Fibroblast of lung (primary cell): ENCODE data around the gene VAMP3. TPM values are rescaled to one million over a fixed set of nuclear protein-coding genes. Genes with fewer than 3 reads are reported as not detected.

Source experiments
- DNase-seq, 2 donors: peaks; one replicate each; pipeline versions ENCODE4 v3.0.0 to v3.0.0-alpha.2; 2010; ENCODE audit warnings: low read depth in 2 of 2
- H2AFZ ChIP-seq: 2 replicates; pipeline ENCODE4 v1.5.1; 2012; ENCODE audit warnings: low read length, control low read depth, inconsistent platforms
- H3K27ac ChIP-seq: 2 replicates; pipeline ENCODE4 v1.5.1; 2011; ENCODE audit warnings: low read length, control low read depth; ENCODE audit not compliant: insufficient read depth
- H3K27me3 ChIP-seq: 2 replicates; pipeline ENCODE4 v1.5.1; 2011; ENCODE audit warnings: mild to moderate bottlenecking, low read length; ENCODE audit not compliant: control insufficient read depth, insufficient read depth
- H3K36me3 ChIP-seq: 2 replicates; pipeline ENCODE4 v1.5.1; 2011; ENCODE audit warnings: low read length; ENCODE audit not compliant: control insufficient read depth, insufficient read depth
- H3K4me1 ChIP-seq: 2 replicates; pipeline ENCODE4 v1.5.1; 2011; ENCODE audit warnings: low read length; ENCODE audit not compliant: control insufficient read depth, insufficient read depth; ENCODE audit errors: extremely low read depth
- H3K4me2 ChIP-seq: 2 replicates; pipeline ENCODE4 v1.5.1; 2011; ENCODE audit warnings: low read length, control low read depth; ENCODE audit not compliant: insufficient read depth; ENCODE audit errors: extremely low read depth
- H3K4me3 ChIP-seq, 4 experiments: fragments of 200-600 bp in 1 of 4; sonication (generic) in 1 of 4; replicated peaks in 1 of 4; 2 replicates each; pipeline ENCODE4 v1.5.1; 2011 to 2016; ENCODE audit warnings: low read length in 4 of 4, low read depth in 3 of 4, mild to moderate bottlenecking in 3 of 4, control low read depth in 2 of 4, inconsistent platforms in 1 of 4, mixed read lengths in 1 of 4; ENCODE audit not compliant: insufficient read depth in 1 of 4; ENCODE audit errors: control extremely low read depth in 1 of 4
- H3K79me2 ChIP-seq: 2 replicates; pipeline ENCODE4 v1.5.1; 2012; ENCODE audit warnings: mild to moderate bottlenecking, low read length, inconsistent platforms; ENCODE audit not compliant: control insufficient read depth, insufficient read depth
- H3K9ac ChIP-seq: 2 replicates; pipeline ENCODE4 v1.5.1; 2011; ENCODE audit warnings: mild to moderate bottlenecking, low read length, control low read depth; ENCODE audit not compliant: insufficient read depth
- H3K9me3 ChIP-seq: 2 replicates; pipeline ENCODE4 v1.5.1; 2012; ENCODE audit warnings: low read depth, low read length; ENCODE audit not compliant: control insufficient read depth, insufficient read depth
- H4K20me1 ChIP-seq: 2 replicates; pipeline ENCODE4 v1.5.1; 2011; ENCODE audit warnings: low read length; ENCODE audit not compliant: control insufficient read depth, insufficient read depth; ENCODE audit errors: extremely low read depth
- EZH2 ChIP-seq: IDR thresholded peaks from 2 replicates; pipeline ENCODE4 v1.5.1; 2012; ENCODE audit warnings: low read length, control low read depth, mild to moderate bottlenecking; ENCODE audit errors: missing control alignments
- polyA plus RNA-seq, 2 donors: library from polyadenylated mRNA; depleted of rRNA in 1 of 2; stranded (reverse) in 1 of 2; unstranded in 1 of 2; fragments of >200 nt; gene quantifications; 2 replicates each; pipeline ENCODE4 v1.2.1, GENCODE V29; 2011 to 2012; ENCODE audit warnings: missing spikeins in 1 of 2
- total RNA-seq: library from RNA; depleted of rRNA; stranded (reverse); fragments of >200 nt; gene quantifications from 2 replicates; pipeline ENCODE4 v1.2.1, GENCODE V29; 2014
- TF ChIP-seq, protein P1 (sequence below), 2 donors: IDR thresholded peaks in 1 of 2; conservative IDR thresholded peaks in 1 of 2; 1 replicate in 1 of 2; 2 replicates in 1 of 2; pipeline ENCODE4 v1.5.1; 2011 to 2012; ENCODE audit warnings: low read length in 2 of 2, control low read depth in 1 of 2, inconsistent platforms in 1 of 2, low read depth in 1 of 2, mild to moderate bottlenecking in 1 of 2

VAMP3 gene
- total and polyA plus RNA-seq, 2 donors (not counting 1 experiment from before 2014, with no cell fraction given): 106 to 257 TPM

DNA sequence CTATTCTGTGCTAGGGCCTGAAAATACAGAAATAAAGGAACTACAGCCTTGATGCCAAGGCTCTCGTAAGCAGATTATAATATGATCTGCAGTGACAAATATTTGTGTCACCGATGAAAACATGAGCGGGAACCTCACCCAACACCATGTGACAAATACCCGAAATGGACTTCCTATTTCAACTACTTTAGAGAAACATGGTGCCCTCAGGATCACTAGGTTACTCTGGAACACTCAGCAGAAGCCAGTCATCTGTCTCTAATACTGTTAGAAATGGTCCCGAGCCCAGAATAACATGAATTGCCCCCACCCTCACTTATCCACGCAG lies 463 bp upstream of the VAMP3 start:
- Histone ChIP-seq H3K4me2 (peak overlapping the region; percentile 94), H3K79me2 (peaks cover 30% of the 10 kb centered on the region), H3K4me3 (peak overlapping the region; percentile 82 to 87 (median 84)), H4K20me1 (no peaks in the 10 kb centered on the region), H3K9ac (peak overlapping the region; percentile 60), H3K9me3 (no peaks in the 10 kb centered on the region), H3K27me3 (no peaks in the 10 kb centered on the region), H3K36me3 (no peaks in the 10 kb centered on the region), H3K27ac (peak overlapping the region; percentile 78), H2AFZ (peak overlapping the region; percentile 100), H3K4me1 (no peaks in the 10 kb centered on the region)
- no peak for TF ChIP-seq EZH2
- TF ChIP-seq, protein P1, sequence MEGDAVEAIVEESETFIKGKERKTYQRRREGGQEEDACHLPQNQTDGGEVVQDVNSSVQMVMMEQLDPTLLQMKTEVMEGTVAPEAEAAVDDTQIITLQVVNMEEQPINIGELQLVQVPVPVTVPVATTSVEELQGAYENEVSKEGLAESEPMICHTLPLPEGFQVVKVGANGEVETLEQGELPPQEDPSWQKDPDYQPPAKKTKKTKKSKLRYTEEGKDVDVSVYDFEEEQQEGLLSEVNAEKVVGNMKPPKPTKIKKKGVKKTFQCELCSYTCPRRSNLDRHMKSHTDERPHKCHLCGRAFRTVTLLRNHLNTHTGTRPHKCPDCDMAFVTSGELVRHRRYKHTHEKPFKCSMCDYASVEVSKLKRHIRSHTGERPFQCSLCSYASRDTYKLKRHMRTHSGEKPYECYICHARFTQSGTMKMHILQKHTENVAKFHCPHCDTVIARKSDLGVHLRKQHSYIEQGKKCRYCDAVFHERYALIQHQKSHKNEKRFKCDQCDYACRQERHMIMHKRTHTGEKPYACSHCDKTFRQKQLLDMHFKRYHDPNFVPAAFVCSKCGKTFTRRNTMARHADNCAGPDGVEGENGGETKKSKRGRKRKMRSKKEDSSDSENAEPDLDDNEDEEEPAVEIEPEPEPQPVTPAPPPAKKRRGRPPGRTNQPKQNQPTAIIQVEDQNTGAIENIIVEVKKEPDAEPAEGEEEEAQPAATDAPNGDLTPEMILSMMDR (conservative IDR thresholded peaks at IDR 0.05 in 1 of 2, IDR thresholded peaks at IDR 0.05 in 1 of 2; ENCODE audit: low read depth in 1 of 2, low read length in 2 of 2): no peak
- DNase-seq: no peak

DNA sequence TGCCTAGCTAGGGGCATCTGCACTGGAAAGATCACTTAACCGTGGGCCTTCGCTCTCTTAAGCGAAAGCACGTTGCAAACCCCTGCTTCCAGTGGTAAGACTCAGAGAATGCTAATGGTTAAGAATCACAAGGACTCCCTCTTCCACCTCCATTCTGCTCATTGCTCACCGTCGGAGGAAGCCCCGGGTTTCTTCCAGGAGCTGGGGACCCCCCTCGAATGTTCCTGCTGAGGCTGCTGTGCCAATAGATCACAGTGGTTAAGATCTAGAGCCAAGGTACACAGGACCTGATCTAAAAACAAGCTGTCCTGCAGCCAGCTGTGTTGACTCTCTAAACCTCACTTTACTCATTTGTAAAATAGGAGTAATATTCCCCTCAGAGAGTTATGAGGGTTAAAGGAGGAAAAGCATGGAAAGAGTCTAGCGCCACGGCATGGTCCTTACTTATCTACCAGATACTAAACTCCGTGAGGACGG lies 765 bp downstream of the VAMP3 start:
- no peak for DNase-seq
- H3K9me3 ChIP-seq: no peaks in the 10 kb centered on the region
- peak overlapping the region; percentile 78 for H3K27ac ChIP-seq
- no peaks in the 10 kb centered on the region for H3K27me3 ChIP-seq
- no peaks in the 10 kb centered on the region for H3K36me3 ChIP-seq
- no peak overlapping the region for H2AFZ ChIP-seq
- H3K4me3 ChIP-seq: peak overlapping the region; percentile 83 to 96 (median 85)
- H3K4me2 ChIP-seq: peak overlapping the region; percentile 87
- H3K9ac ChIP-seq: peak overlapping the region; percentile 89
- no peaks in the 10 kb centered on the region for H4K20me1 ChIP-seq
- H3K79me2 ChIP-seq: peaks cover 34% of the 10 kb centered on the region
- TF ChIP-seq, protein P1 (conservative IDR thresholded peaks at IDR 0.05 in 1 of 2, IDR thresholded peaks at IDR 0.05 in 1 of 2; ENCODE audit: low read depth in 1 of 2, low read length in 2 of 2): no peak
- no peak for TF ChIP-seq EZH2
- no peaks in the 10 kb centered on the region for H3K4me1 ChIP-seq

DNA sequence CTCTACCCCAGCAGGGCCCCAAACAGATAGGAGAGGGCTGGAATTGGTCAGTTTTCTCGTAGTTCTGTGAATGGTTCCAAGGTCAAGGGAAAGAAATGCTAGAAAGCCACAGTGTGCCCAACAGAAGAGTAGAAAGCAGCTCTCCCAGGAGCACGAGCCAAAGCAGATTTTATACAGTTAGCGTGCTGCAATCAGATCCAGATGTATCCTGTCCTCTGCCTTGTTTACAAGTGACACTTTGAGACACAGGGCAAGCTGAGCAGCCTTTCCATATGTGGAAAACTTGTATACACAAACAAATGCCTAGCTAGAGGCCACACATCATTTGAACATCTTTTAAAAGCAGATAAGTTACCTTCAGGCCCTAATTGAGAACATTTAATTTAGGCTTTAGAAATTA lies 6.5 kb downstream of the VAMP3 start:
- DNase-seq: peak in 1 of 2 donors; percentile 10
- Histone ChIP-seq H3K27ac (no peak overlapping the region), H3K9ac (no peak overlapping the region), H2AFZ (no peak overlapping the region), H3K4me3 (no peak overlapping the region), H3K27me3 (no peaks in the 10 kb centered on the region), H3K4me2 (no peak overlapping the region), H4K20me1 (no peaks in the 10 kb centered on the region), H3K4me1 (peaks cover 2% of the 10 kb centered on the region), H3K9me3 (no peaks in the 10 kb centered on the region), H3K79me2 (peaks cover 24% of the 10 kb centered on the region), H3K36me3 (peaks cover 13% of the 10 kb centered on the region)
- no peak for TF ChIP-seq EZH2
- TF ChIP-seq, protein P1 (conservative IDR thresholded peaks at IDR 0.05 in 1 of 2, IDR thresholded peaks at IDR 0.05 in 1 of 2; ENCODE audit: low read depth in 1 of 2, low read length in 2 of 2): no peak
